Adrenal gland (tissue), 5 donors: Measurements from ENCODE around the gene TNFAIP3.

Experiments
- CTCF ChIP-seq, 6 experiments: fragments of 450-650 bp in 4 of 6; fragments of 200-600 bp in 2 of 6; sonication (generic) in 1 of 6; IDR thresholded peaks; 1 replicate in 5 of 6; 2 replicates in 1 of 6; pipeline versions ENCODE4 v1.5.1 to v1.8.0; 2016 to 2021; ENCODE audit warnings: antibody characterized with exemption in 6 of 6, mild to moderate bottlenecking in 2 of 6, moderate library complexity in 1 of 6
- POLR2A ChIP-seq, 2 donors: fragments of 450-650 bp; IDR thresholded peaks; one replicate each; pipeline ENCODE4 v1.6.1; 2017; ENCODE audit warnings: antibody characterized with exemption in 2 of 2, mild to moderate bottlenecking in 2 of 2, moderate library complexity in 1 of 2
- donor health status: DM: no; HTN: no; CAD: no.

- no peak for TF ChIP-seq CTCF (IDR thresholded peaks at IDR 0.05)
- no peak for TF ChIP-seq POLR2A (IDR thresholded peaks at IDR 0.05)
These were observed 7.4 kb downstream of the TNFAIP3 start for GRCh38 chr6:137874204-137875057.
